Suppressor macrophage treated with lipopolysaccharide for 1 hour (primary cell): ENCODE results near the gene ZEB1.
"Not testable (repeated sequence)": the region's sequence is repeated elsewhere in the genome, so short reads cannot be mapped to it uniquely, and the experiment has no call there.

Experiments used
- DNase-seq, 3 donors: peaks; one replicate each; pipeline ENCODE4 v3.0.0-alpha.2; 2020 to 2022

The ZEB1 gene

GRCh38 chr10:31427334-31427733 is 108.3 kb downstream of the ZEB1 start:
- DNase-seq, result not testable (repeated sequence)

- not testable (repeated sequence) for DNase-seq
These were observed 109.5 kb downstream of the ZEB1 start for GRCh38 chr10:31428499-31428898.

- DNase-seq, result no peak
These were observed 112.0 kb downstream of the ZEB1 start for GRCh38 chr10:31431021-31431420.

GRCh38 chr10:31437959-31438358 is 118.9 kb downstream of the ZEB1 start:
- DNase-seq, result no peak

GRCh38 chr10:31451766-31452165 is 132.8 kb downstream of the ZEB1 start:
- no peak for DNase-seq

GRCh38 chr10:31456468-31456867 is 137.5 kb downstream of the ZEB1 start:
- DNase-seq, result no peak

- DNase-seq, result no peak
These were observed 138.8 kb downstream of the ZEB1 start for GRCh38 chr10:31457858-31458257.

GRCh38 chr10:31458974-31459373 is 140.0 kb downstream of the ZEB1 start:
- DNase-seq, result no peak

- DNase-seq, result no peak
These were observed 141.2 kb downstream of the ZEB1 start for GRCh38 chr10:31460242-31460641.

GRCh38 chr10:31464552-31464951 is 145.5 kb downstream of the ZEB1 start:
- no peak for DNase-seq

GRCh38 chr10:31466313-31466712 is 147.3 kb downstream of the ZEB1 start:
- DNase-seq, result no peak

- DNase-seq, result no peak
These were observed 148.9 kb downstream of the ZEB1 start for GRCh38 chr10:31467791-31468535.

- DNase-seq, result no peak
These were observed 149.5 kb downstream of the ZEB1 start for GRCh38 chr10:31468536-31468859.

GRCh38 chr10:31475519-31475918 is 156.5 kb downstream of the ZEB1 start:
- DNase-seq, result no peak

- no peak for DNase-seq
These were observed 157.1 kb downstream of the ZEB1 start for GRCh38 chr10:31476088-31476487.

GRCh38 chr10:31477584-31477983 is 158.6 kb downstream of the ZEB1 start:
- DNase-seq, result no peak

- DNase-seq, result no peak
These were observed 160.7 kb downstream of the ZEB1 start for GRCh38 chr10:31479752-31480151.

GRCh38 chr10:31483546-31483945 is 164.5 kb downstream of the ZEB1 start:
- no peak for DNase-seq

GRCh38 chr10:31484431-31485135 is 165.6 kb downstream of the ZEB1 start:
- DNase-seq, result no peak

- DNase-seq, result peak; percentile 51 to 67 (median 64)
These were observed 172.0 kb downstream of the ZEB1 start for GRCh38 chr10:31490858-31491504.

- no peak for DNase-seq
These were observed 188.4 kb downstream of the ZEB1 start for GRCh38 chr10:31507427-31507826.

- DNase-seq, result no peak
These were observed 189.2 kb downstream of the ZEB1 start for GRCh38 chr10:31508234-31508633.

GRCh38 chr10:31508882-31509281 is 189.9 kb downstream of the ZEB1 start:
- DNase-seq, result no peak

GRCh38 chr10:31509989-31510388 is 191.0 kb downstream of the ZEB1 start:
- DNase-seq, result peak in 2 of 3 donors; percentile 22 to 60
